H9 (cell line): ENCODE results near the gene SASH3. TPM values are rescaled to one million over a fixed set of nuclear protein-coding genes. Genes with fewer than 3 reads are reported as not detected.

ENCODE experiments used
- DNase-seq: peaks from one replicate; pipeline ENCODE4 v3.0.0-alpha.2; 2017
- H2AFZ ChIP-seq: one replicate; pipeline ENCODE4 v1.6.1; 2013; ENCODE audit warnings: mild to moderate bottlenecking, low read length, control low read depth, moderate library complexity
- H2AK5ac ChIP-seq: 2 replicates; pipeline ENCODE4 v1.6.1; 2013; ENCODE audit warnings: low read length, control low read depth, mixed read lengths; ENCODE audit not compliant: insufficient read length
- H2BK120ac ChIP-seq: one replicate; pipeline ENCODE4 v1.6.1; 2013; ENCODE audit warnings: low read depth, mild to moderate bottlenecking, low read length, control low read depth, inconsistent platforms; ENCODE audit not compliant: poor library complexity, severe bottlenecking
- H2BK12ac ChIP-seq: 2 replicates; pipeline ENCODE4 v1.6.1; 2013; ENCODE audit warnings: low read length, control low read depth, mixed read lengths, low read depth; ENCODE audit not compliant: insufficient read length
- H2BK15ac ChIP-seq: 2 replicates; pipeline ENCODE4 v1.6.1; 2013; ENCODE audit warnings: low read depth, low read length, control low read depth
- H2BK20ac ChIP-seq: one replicate; pipeline ENCODE4 v1.6.1; 2013; ENCODE audit warnings: low read depth, mild to moderate bottlenecking, low read length, control low read depth, inconsistent platforms; ENCODE audit not compliant: poor library complexity, severe bottlenecking
- H2BK5ac ChIP-seq: 2 replicates; pipeline ENCODE4 v1.6.1; 2013; ENCODE audit warnings: low read length, control low read depth, mixed read lengths; ENCODE audit not compliant: insufficient read length
- H3K14ac ChIP-seq: 2 replicates; pipeline ENCODE4 v1.6.1; 2013; ENCODE audit warnings: low read length, control low read depth; ENCODE audit not compliant: insufficient read depth
- H3K18ac ChIP-seq: 2 replicates; pipeline ENCODE4 v1.6.1; 2013; ENCODE audit warnings: low read depth, mild to moderate bottlenecking, mixed read lengths, low read length, control low read depth; ENCODE audit not compliant: insufficient read length
- H3K23ac ChIP-seq: 2 replicates; pipeline ENCODE4 v1.6.1; 2013; ENCODE audit warnings: low read length, control low read depth, mixed read lengths, low read depth; ENCODE audit not compliant: insufficient read length
- H3K23me2 ChIP-seq: 2 replicates; pipeline ENCODE4 v1.6.1; 2013; ENCODE audit warnings: low read depth, mild to moderate bottlenecking, mixed read lengths, low read length, control low read depth; ENCODE audit not compliant: insufficient read length, poor library complexity, severe bottlenecking
- H3K27ac ChIP-seq: 2 replicates; pipeline ENCODE4 v1.5.1; 2013; ENCODE audit warnings: low read length, control low read depth, mixed read lengths, low read depth; ENCODE audit not compliant: insufficient read length
- H3K27me3 ChIP-seq: 2 replicates; pipeline ENCODE4 v1.6.1; 2013; ENCODE audit warnings: low read length, control low read depth, inconsistent platforms; ENCODE audit not compliant: insufficient read depth
- H3K4ac ChIP-seq: 2 replicates; pipeline ENCODE4 v1.6.1; 2013; ENCODE audit warnings: low read depth, mild to moderate bottlenecking, control low read depth, inconsistent platforms, low read length, moderate library complexity
- H3K4me1 ChIP-seq: 2 replicates; pipeline ENCODE4 v1.6.1; 2013; ENCODE audit warnings: low read length, control low read depth, inconsistent platforms; ENCODE audit not compliant: insufficient read depth
- H3K4me2 ChIP-seq: 2 replicates; pipeline ENCODE4 v1.6.1; 2013; ENCODE audit warnings: low read length, control low read depth, mixed read lengths; ENCODE audit not compliant: insufficient read length, insufficient read depth
- H3K56ac ChIP-seq: 2 replicates; pipeline ENCODE4 v1.6.1; 2013; ENCODE audit warnings: low read depth, mild to moderate bottlenecking, mixed read lengths, low read length, control low read depth; ENCODE audit not compliant: insufficient read length
- H3K79me1 ChIP-seq: 2 replicates; pipeline ENCODE4 v1.6.1; 2013; ENCODE audit warnings: low read depth, mild to moderate bottlenecking, moderate library complexity, low read length, control low read depth, inconsistent platforms; ENCODE audit not compliant: insufficient read depth, poor library complexity, severe bottlenecking
- H3K79me2 ChIP-seq: 2 replicates; pipeline ENCODE4 v1.6.1; 2013; ENCODE audit warnings: low read length, control low read depth, inconsistent platforms; ENCODE audit not compliant: insufficient read depth
- H3K9ac ChIP-seq: 2 replicates; pipeline ENCODE4 v1.6.1; 2013; ENCODE audit warnings: low read length, control low read depth, mixed read lengths; ENCODE audit not compliant: insufficient read length; ENCODE audit errors: extremely low read depth
- H3K9me3 ChIP-seq: one replicate; pipeline ENCODE4 v1.6.1; 2013; ENCODE audit warnings: low read depth, low read length, inconsistent platforms; ENCODE audit not compliant: control insufficient read depth
- H3T11ph ChIP-seq: one replicate; pipeline ENCODE4 v1.6.1; 2013; ENCODE audit warnings: mild to moderate bottlenecking, low read length, control low read depth, inconsistent platforms
- H4K20me1 ChIP-seq: one replicate; pipeline ENCODE4 v1.6.1; 2013; ENCODE audit not compliant: control insufficient read depth, insufficient read length, insufficient read depth
- H4K5ac ChIP-seq: 2 replicates; pipeline ENCODE4 v1.6.1; 2013; ENCODE audit warnings: low read depth, mild to moderate bottlenecking, mixed read lengths, low read length, control low read depth; ENCODE audit not compliant: insufficient read length
- H4K8ac ChIP-seq: replicated peaks from 2 replicates; pipeline ENCODE4 v1.6.1; 2013; ENCODE audit warnings: low read length, control low read depth, mixed read lengths, low read depth; ENCODE audit not compliant: insufficient read length
- H4K91ac ChIP-seq: 2 replicates; pipeline ENCODE4 v1.6.1; 2013; ENCODE audit warnings: low read depth, mild to moderate bottlenecking, moderate library complexity, mixed read lengths, low read length, control low read depth; ENCODE audit not compliant: insufficient read length
- H3K27ac Mint-ChIP-seq, 3 experiments: 2 replicates in 2 of 3; 3 replicates in 1 of 3; pipeline ENCODE4 v1.8.0; 2020 to 2021; ENCODE audit warnings: mixed read lengths in 3 of 3, mild to moderate bottlenecking in 1 of 3, moderate library complexity in 1 of 3
- H3K27me3 Mint-ChIP-seq: 2 replicates; pipeline ENCODE4 v1.8.0; 2021; ENCODE audit warnings: low read depth, mild to moderate bottlenecking, moderate library complexity, mixed read lengths
- H3K36me3 Mint-ChIP-seq, 3 experiments: 2 replicates in 2 of 3; 3 replicates in 1 of 3; pipeline ENCODE4 v1.8.0; 2020 to 2021; ENCODE audit warnings: low read depth in 3 of 3, mixed read lengths in 3 of 3; ENCODE audit not compliant: insufficient read depth in 1 of 3
- H3K4me1 Mint-ChIP-seq, 2 experiments: 2 replicates each; pipeline ENCODE4 v1.8.0; 2020; ENCODE audit warnings: mixed read lengths in 2 of 2
- H3K4me3 Mint-ChIP-seq, 2 experiments: 2 replicates in 1 of 2; 3 replicates in 1 of 2; pipeline ENCODE4 v1.8.0; 2020 to 2021; ENCODE audit warnings: mild to moderate bottlenecking in 2 of 2, mixed read lengths in 2 of 2, moderate library complexity in 1 of 2
- H3K9me3 Mint-ChIP-seq, 2 experiments: 2 replicates in 1 of 2; 3 replicates in 1 of 2; pipeline ENCODE4 v1.8.0; 2020; ENCODE audit warnings: mild to moderate bottlenecking in 2 of 2, mixed read lengths in 2 of 2, moderate library complexity in 1 of 2
- WGBS: extraction: QIAGEN DNeasy Blood & Tissue Kit; methylation state at CpG from one replicate; pipeline ENCODE4 v1.1.7; 2013; ENCODE audit warnings: missing lambda C conversion rate, low lambda C conversion rate, mixed read lengths; ENCODE audit not compliant: insufficient read length; ENCODE audit errors: extremely low coverage; 5-methylcytosine and 5-hydroxymethylcytosine counted together
- long read RNA-seq: library from polyadenylated mRNA; unstranded; transcript quantifications from one replicate; pipeline ENCODE4 v2.0.0, GENCODE V29; 2020
- total RNA-seq: library from RNA; stranded (reverse); gene quantifications from 2 replicates; pipeline ENCODE4 v1.2.1, GENCODE V29; 2021
- TF ChIP-seq, protein P1 (sequence below): fragments of 200-600 bp; sonication (generic); conservative IDR thresholded peaks from 3 replicates; pipeline ENCODE4 v1.8.0; 2021; ENCODE audit warnings: antibody characterized with exemption, mild to moderate bottlenecking

The SASH3 gene
- not detected in 2 replicates for total RNA-seq
- long read RNA-seq = 0 reads

DNA sequence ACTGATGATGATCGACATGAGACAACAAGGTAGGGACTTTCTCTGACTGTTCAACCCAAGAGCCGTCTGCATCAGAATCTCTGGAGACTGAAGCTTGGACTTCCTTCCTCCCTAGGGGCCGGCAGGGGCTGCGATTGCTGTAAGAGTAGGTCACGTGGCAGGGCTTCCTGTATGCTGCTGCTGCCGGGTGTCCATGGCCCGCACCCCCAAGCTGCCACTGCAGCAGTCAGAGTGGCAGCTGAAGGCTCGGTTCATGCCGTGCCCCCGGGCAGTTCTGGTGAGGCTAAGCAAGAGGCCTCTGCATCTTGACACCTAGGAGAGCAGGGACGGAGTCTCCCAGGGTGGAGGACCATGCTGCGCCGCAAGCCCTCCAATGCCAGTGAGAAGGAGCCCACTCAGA lies at the start of gene SASH3:
SASH3 (plus strand) TSS at position 203 of the 400 bp plus-strand sequence; CDS start at position 352, 149 bp downstream.
- no peaks in the 10 kb centered on the region for H3K27me3 ChIP-seq
- H4K5ac ChIP-seq = no peak within 1 kb of the TSS
- H3K23ac ChIP-seq = no peak within 1 kb of the TSS
- no peak within 1 kb of the TSS for H3K4me3 Mint-ChIP-seq
- no peak within 1 kb of the TSS for H3K4ac ChIP-seq
- peaks cover 0 to 47% of the 10 kb centered on the region in 2 experiments; a peak in 2 of 5 replicates for H3K9me3 Mint-ChIP-seq
- TF ChIP-seq, protein P1, sequence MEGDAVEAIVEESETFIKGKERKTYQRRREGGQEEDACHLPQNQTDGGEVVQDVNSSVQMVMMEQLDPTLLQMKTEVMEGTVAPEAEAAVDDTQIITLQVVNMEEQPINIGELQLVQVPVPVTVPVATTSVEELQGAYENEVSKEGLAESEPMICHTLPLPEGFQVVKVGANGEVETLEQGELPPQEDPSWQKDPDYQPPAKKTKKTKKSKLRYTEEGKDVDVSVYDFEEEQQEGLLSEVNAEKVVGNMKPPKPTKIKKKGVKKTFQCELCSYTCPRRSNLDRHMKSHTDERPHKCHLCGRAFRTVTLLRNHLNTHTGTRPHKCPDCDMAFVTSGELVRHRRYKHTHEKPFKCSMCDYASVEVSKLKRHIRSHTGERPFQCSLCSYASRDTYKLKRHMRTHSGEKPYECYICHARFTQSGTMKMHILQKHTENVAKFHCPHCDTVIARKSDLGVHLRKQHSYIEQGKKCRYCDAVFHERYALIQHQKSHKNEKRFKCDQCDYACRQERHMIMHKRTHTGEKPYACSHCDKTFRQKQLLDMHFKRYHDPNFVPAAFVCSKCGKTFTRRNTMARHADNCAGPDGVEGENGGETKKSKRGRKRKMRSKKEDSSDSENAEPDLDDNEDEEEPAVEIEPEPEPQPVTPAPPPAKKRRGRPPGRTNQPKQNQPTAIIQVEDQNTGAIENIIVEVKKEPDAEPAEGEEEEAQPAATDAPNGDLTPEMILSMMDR = no peak
- H3K18ac ChIP-seq = no peak within 1 kb of the TSS
- H3K27me3 Mint-ChIP-seq = peaks cover 16% of the 10 kb centered on the region
- H3T11ph ChIP-seq = no peak within 1 kb of the TSS
- H3K4me1 ChIP-seq = no peaks in the 10 kb centered on the region; the same call in 1 of the 2 replicates
- H3K9ac ChIP-seq = no peak within 1 kb of the TSS
- no peaks in the 10 kb centered on the region for H3K79me1 ChIP-seq
- no peak within 1 kb of the TSS; the same call in 1 of the 2 replicates for H3K14ac ChIP-seq
- H2BK15ac ChIP-seq = no peak within 1 kb of the TSS
- H2AFZ ChIP-seq = no peak within 1 kb of the TSS
- no peaks in the 10 kb centered on the region for H3K9me3 ChIP-seq
- H4K20me1 ChIP-seq = no peaks in the 10 kb centered on the region
- H3K4me2 ChIP-seq = no peak within 1 kb of the TSS
- no peak within 1 kb of the TSS for H3K56ac ChIP-seq
- H2BK120ac ChIP-seq = no peak within 1 kb of the TSS
- H4K91ac ChIP-seq = no peak within 1 kb of the TSS
- no peak for DNase-seq
- no peak within 1 kb of the TSS for H3K27ac Mint-ChIP-seq
- H3K79me2 ChIP-seq = no peaks in the 10 kb centered on the region
- no peaks in the 10 kb centered on the region; a peak in 1 of 7 replicates for H3K36me3 Mint-ChIP-seq
- no CpG with 5 or more reads among the region's 13 CpGs for WGBS
- no peaks in the 10 kb centered on the region for H3K23me2 ChIP-seq
- no peak within 1 kb of the TSS for H2AK5ac ChIP-seq
- peaks cover 2 to 4% of the 10 kb centered on the region in 2 experiments; a peak in 2 of 4 replicates for H3K4me1 Mint-ChIP-seq
- no peak within 1 kb of the TSS for H2BK12ac ChIP-seq
- no peak within 1 kb of the TSS for H2BK20ac ChIP-seq
- no peak within 1 kb of the TSS for H2BK5ac ChIP-seq
- no peak within 1 kb of the TSS for H4K8ac ChIP-seq
- H3K27ac ChIP-seq = no peak within 1 kb of the TSS
